ENCODE results near the gene RCE1. TPM values are rescaled to one million over a fixed set of nuclear protein-coding genes. Genes with fewer than 3 reads are reported as not detected.

RCE1 gene
- total and polyA plus RNA-seq, 2 donors (not counting 3 experiments of a cell fraction or from before 2014, with no cell fraction given), result 26.9 to 47.4 TPM

DNA sequence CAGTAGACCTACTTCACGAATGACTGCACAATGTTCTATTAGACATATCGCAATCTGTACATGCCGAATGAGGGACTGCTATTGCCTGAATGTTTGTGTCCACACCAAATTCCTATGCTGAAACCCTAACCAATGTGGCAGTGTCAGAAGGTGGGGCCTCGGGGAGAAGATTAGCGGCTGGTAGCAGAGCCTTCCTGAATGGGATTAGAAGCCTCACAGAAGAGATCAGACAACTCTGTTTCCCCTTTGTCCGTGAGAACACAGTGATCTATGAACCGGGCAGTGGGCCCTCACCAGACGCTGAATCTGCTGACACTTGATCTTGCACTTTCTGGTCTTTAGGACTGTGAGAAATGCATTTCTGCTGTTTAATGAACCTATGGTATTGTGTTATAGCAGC is 46.7 kb downstream of the RCE1 start:
- no peak overlapping the region for H3K27ac ChIP-seq (ENCODE audit: insufficient read depth, low read depth, low read length)
- H3K27me3 ChIP-seq (ENCODE audit: control insufficient read depth in 2 of 2, insufficient read depth in 2 of 2, low read length in 2 of 2), result no peaks in the 10 kb centered on the region
- BruUV-seq (replicated peaks), result no TSS peak
- CTCF ChIA-PET, result no interaction called here
- FAIRE-seq, result no peak
- H3K9me1 ChIP-seq (replicated peaks; ENCODE audit: control insufficient read depth, extremely low read depth, insufficient read depth, low read length), result no peaks in the 10 kb centered on the region
- H3K4me2 ChIP-seq (ENCODE audit: insufficient read depth, low read length), result no peak overlapping the region
- dilution Hi-C loops (cut with MboI; ENCODE audit: extremely low pct_ligation_motif_present, low sequenced_read_pairs) (no loop called here), intact Hi-C loops (cut with micrococcal nuclease) (no loop called here)
- TF ChIP-seq GATA2 (IDR thresholded peaks at IDR 0.05; ENCODE audit: insufficient read depth, insufficient read length, low read depth, low read length), result no peak
- no peak for TF ChIP-seq POLR2AphosphoS5 (IDR thresholded peaks at IDR 0.05; ENCODE audit: insufficient read depth, low read depth, low read length)
- no peak for TF ChIP-seq MAX (IDR thresholded peaks at IDR 0.05; ENCODE audit: insufficient read depth, insufficient read length)
- TF ChIP-seq POLR2A (IDR thresholded peaks at IDR 0.05; ENCODE audit: low read depth, low read length), result no peak
- TF ChIP-seq MYC (IDR thresholded peaks at IDR 0.05; ENCODE audit: low read depth, low read length), result no peak
- H3K79me2 ChIP-seq (ENCODE audit: control insufficient read depth, insufficient read depth, low read length), result no peaks in the 10 kb centered on the region
- no peak overlapping the region for H3K9ac ChIP-seq (replicated peaks; ENCODE audit: extremely low read depth, insufficient read depth, low read length)
- H4K20me1 ChIP-seq (replicated peaks; ENCODE audit: control insufficient read depth, extremely low read depth, insufficient read depth, low read length), result no peaks in the 10 kb centered on the region
- H3K4me1 ChIP-seq (ENCODE audit: control insufficient read depth, extremely low read depth, insufficient read depth, low read length), result peaks cover 7% of the 10 kb centered on the region
- no peaks in the 10 kb centered on the region for H3K36me3 ChIP-seq (ENCODE audit: control insufficient read depth in 2 of 2, extremely low read depth in 1 of 2, insufficient read depth in 2 of 2, low read length in 2 of 2)
- DNase-seq (ENCODE audit: low read depth, low spot score), result no peak
- POLR2A ChIA-PET, result no interaction called here
- no peak overlapping the region for H3K4me3 ChIP-seq (replicated peaks in 1 of 3; ENCODE audit: insufficient read depth in 1 of 3, low read depth in 1 of 3, low read length in 3 of 3)
- no peak overlapping the region for H2AFZ ChIP-seq (ENCODE audit: low read depth, low read length)
- no peaks in the 10 kb centered on the region for H3K9me3 ChIP-seq (replicated peaks; ENCODE audit: control insufficient read depth, insufficient read depth, low read length)

GRCh38 chr11:66891851-66892660 is 48.8 kb downstream of the RCE1 start:
- FAIRE-seq (peak; percentile 98), DNase-seq (ENCODE audit: low read depth, low spot score) (peak; percentile 83)
- Histone ChIP-seq H3K4me3 (replicated peaks in 1 of 3; ENCODE audit: insufficient read depth in 1 of 3, low read depth in 1 of 3, low read length in 3 of 3) (no peak overlapping the region), H3K27me3 (ENCODE audit: control insufficient read depth in 2 of 2, insufficient read depth in 2 of 2, low read length in 2 of 2) (no peaks in the 10 kb centered on the region), H2AFZ (ENCODE audit: low read depth, low read length) (no peak overlapping the region), H3K27ac (ENCODE audit: insufficient read depth, low read depth, low read length) (peak overlapping the region; percentile 18), H3K9me3 (replicated peaks; ENCODE audit: control insufficient read depth, insufficient read depth, low read length) (no peaks in the 10 kb centered on the region), H3K9me1 (replicated peaks; ENCODE audit: control insufficient read depth, extremely low read depth, insufficient read depth, low read length) (no peaks in the 10 kb centered on the region), H3K36me3 (ENCODE audit: control insufficient read depth in 2 of 2, extremely low read depth in 1 of 2, insufficient read depth in 2 of 2, low read length in 2 of 2) (no peaks in the 10 kb centered on the region), H3K4me2 (ENCODE audit: insufficient read depth, low read length) (no peak overlapping the region), H4K20me1 (replicated peaks; ENCODE audit: control insufficient read depth, extremely low read depth, insufficient read depth, low read length) (no peaks in the 10 kb centered on the region), H3K9ac (replicated peaks; ENCODE audit: extremely low read depth, insufficient read depth, low read length) (no peak overlapping the region), H3K4me1 (ENCODE audit: control insufficient read depth, extremely low read depth, insufficient read depth, low read length) (peaks cover 7% of the 10 kb centered on the region), H3K79me2 (ENCODE audit: control insufficient read depth, insufficient read depth, low read length) (no peaks in the 10 kb centered on the region)
- BruUV-seq (replicated peaks), result no TSS peak
- POLR2A ChIA-PET, result no interaction called here
- intact Hi-C loops (cut with micrococcal nuclease), result no loop called here
- dilution Hi-C loops (cut with MboI; ENCODE audit: extremely low pct_ligation_motif_present, low sequenced_read_pairs), result no loop called here
- CTCF ChIA-PET, result interaction anchor here (0.7 to 3.5 kb wide), 6 partner anchors 8 to 137 kb away, joined by 3 to 18 read pairs (median 7); no protein-coding TSS in a partner anchor
- TF ChIP-seq CTCF (IDR thresholded peaks at IDR 0.05; ENCODE audit: extremely low read depth in 1 of 2, insufficient read depth in 1 of 2, low read depth in 1 of 2, low read length in 2 of 2) (no peak), MAX (IDR thresholded peaks at IDR 0.05; ENCODE audit: insufficient read depth, insufficient read length) (no peak), POLR2AphosphoS5 (IDR thresholded peaks at IDR 0.05; ENCODE audit: insufficient read depth, low read depth, low read length) (peak; percentile 90), JUN (IDR thresholded peaks at IDR 0.05; ENCODE audit: borderline replicate concordance, insufficient read depth, insufficient read length, low read depth) (peak; percentile 94), MYC (IDR thresholded peaks at IDR 0.05; ENCODE audit: low read depth, low read length) (no peak), POLR2A (IDR thresholded peaks at IDR 0.05; ENCODE audit: low read depth, low read length) (no peak), GATA2 (IDR thresholded peaks at IDR 0.05; ENCODE audit: insufficient read depth, insufficient read length, low read depth, low read length) (no peak), FOS (IDR thresholded peaks at IDR 0.05; ENCODE audit: borderline replicate concordance, insufficient read depth, low read length) (peak; percentile 99), EZH2 (IDR thresholded peaks at IDR 0.05; ENCODE audit: borderline replicate concordance, low read depth, low read length, severe bottlenecking) (no peak)

All from endothelial cell of umbilical vein (primary cell).